GM19438 (cell line): ENCODE data around the gene NOL9.
A peak's percentile ranks its signal among the peaks of the same experiment; 100 is the strongest.
"Not testable (repeated sequence)": the region's sequence is repeated elsewhere in the genome, so short reads cannot be mapped to it uniquely, and the experiment has no call there.

Source experiments
- ATAC-seq: cut with Tn5 transposase; IDR thresholded peaks from one replicate; pipeline ENCODE4 v1.9.1; 2021; ENCODE audit warnings: low read depth; ENCODE audit not compliant: unreplicated experiment

Gene NOL9

DNA sequence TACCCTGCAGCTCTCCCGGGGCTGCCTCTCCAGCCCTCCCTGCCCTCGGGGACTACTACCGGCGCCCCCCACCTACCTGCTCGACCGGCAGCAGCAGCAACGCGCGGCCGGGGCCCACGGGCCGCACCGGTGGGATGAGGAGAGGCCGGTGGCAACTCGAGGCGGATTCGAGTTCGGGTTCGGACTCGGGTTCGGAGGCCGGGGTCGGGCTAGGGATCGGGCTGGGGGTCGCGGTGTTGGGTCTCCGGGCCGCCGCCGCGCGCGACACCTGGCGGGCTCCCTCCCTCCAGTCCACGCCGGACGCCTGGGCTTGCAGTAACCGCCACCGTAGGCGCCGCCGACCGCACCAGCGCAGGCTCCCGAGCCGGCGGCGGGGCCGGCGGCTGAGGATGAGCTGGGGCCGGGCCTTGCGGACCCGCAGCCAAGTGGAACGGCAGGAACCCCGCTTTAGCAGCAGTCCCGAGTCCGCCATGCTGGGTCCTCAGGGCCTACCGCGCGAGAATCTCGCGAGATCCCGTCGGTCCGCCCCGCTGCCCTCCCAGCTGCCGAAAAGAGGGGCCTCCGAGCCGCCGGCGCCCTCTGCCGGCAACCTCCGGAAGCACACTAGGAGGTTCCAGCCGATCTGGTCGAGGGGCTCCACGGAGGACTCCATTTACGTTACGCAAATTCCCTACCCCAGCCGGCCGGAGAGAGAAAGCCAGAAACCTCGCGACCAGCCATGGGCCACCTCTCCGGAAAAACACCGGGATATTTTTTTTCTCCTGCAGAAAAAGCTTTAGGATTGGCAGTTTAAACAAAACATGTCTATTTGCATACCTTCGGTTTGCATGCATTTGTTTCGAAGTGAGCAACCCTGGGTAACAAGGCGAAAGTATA lies at the start of gene NOL9:
NOL9 (minus strand) TSS at position 483 of the 876 bp plus-strand sequence; CDS start at position 472, 11 bp downstream.
- peak; percentile 92 for ATAC-seq

- peak; percentile 27 for ATAC-seq
Observed at GRCh38 chr1:6603238-6603914, 49.1 kb upstream of the NOL9 start.

- ATAC-seq: peak; percentile 51
Observed at GRCh38 chr1:6602669-6603237, 48.4 kb upstream of the NOL9 start, which contains the start of gene KLHL21. TSS of gene KLHL21 (minus strand) at chr1:6602869. CDS start at chr1:6602817, 52 bp downstream.

- ATAC-seq: peak; percentile 30
Observed at GRCh38 chr1:6601923-6602668, 47.8 kb upstream of the NOL9 start.

GRCh38 chr1:6601049-6601922 lies 47.0 kb upstream of the NOL9 start:
- peak; percentile 30 for ATAC-seq

GRCh38 chr1:6600410-6601048 lies 46.2 kb upstream of the NOL9 start:
- ATAC-seq: no peak

DNA sequence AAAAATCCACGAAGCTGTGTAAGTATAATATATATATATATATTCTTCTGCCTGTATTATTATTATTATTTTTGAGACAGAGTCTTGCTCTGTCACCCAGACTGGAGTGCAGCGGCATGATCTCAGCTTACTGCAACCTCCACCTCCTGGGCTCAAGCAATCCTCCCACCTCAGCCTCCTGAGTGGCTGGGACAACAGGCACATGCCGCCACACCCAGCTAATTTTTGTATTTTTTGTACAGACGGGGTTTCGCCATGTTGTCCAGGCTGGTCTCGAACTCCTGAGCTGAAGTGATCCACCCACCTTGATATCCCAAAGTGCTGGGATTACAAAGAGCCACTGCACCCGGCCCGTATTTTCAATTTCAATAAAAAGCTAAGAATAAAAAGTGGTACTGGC lies 45.7 kb upstream of the NOL9 start:
- ATAC-seq: not testable (repeated sequence)

DNA sequence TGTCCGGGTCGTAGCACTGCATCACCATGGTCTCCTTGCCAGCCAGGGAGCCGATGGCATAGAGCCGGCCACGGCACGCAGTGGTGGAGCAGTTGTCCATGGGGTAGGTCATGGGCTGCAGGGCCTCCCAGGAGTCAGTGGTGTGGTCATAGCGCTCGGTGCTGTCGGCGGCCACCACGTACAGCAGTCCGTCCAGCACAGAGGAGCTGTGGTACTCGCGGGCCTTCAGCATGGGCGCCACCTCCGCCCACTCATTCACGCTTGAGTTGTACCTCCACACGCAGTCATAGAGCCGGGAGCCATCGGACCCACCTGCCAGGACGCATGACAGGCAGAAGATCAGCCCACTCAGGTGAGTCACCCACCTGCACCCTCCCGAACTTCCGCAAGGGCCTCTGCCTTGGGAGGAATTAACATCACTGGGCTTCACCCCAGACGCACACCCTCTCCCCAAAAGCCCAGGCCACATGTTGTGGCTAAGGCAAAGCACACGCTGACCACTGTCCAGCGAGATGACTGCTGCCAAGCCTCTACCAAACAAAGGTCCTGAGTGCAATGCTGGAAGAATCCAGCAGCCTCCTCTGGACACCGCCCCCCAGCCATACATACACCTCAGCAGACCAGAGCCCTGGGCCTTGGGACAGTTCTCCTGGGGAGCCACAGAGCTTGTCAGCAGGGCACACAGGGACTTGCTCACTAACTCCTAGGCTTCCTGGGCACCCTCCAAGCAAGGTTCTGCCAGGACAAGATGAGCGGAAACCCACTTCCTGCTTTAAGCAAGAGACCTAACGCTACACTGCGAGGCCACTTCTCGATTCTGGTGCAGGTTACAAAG lies 45.0 kb upstream of the NOL9 start:
- no peak for ATAC-seq

- no peak for ATAC-seq
Observed at GRCh38 chr1:6597777-6598131, 43.4 kb upstream of the NOL9 start.

GRCh38 chr1:6596886-6597776 lies 42.8 kb upstream of the NOL9 start:
- no peak for ATAC-seq

DNA sequence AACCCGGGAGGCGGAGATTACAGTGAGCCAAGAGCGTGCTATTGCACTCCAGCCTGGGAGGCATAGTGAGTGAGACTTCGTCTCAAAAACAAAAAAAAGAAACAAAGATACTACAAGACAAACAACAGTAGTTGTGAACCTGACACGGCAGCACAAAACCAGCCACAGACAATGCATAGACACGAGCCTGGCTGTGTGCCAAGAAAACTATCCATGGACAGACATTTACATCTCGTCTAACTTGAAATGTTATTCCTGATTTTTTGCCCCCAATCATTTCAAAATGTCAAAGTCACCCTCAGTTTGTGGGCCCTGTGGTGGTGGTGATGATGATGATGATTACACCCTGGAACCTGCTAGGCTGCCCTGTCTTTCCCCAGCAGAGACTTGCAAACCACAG lies 42.0 kb upstream of the NOL9 start:
- no peak for ATAC-seq

DNA sequence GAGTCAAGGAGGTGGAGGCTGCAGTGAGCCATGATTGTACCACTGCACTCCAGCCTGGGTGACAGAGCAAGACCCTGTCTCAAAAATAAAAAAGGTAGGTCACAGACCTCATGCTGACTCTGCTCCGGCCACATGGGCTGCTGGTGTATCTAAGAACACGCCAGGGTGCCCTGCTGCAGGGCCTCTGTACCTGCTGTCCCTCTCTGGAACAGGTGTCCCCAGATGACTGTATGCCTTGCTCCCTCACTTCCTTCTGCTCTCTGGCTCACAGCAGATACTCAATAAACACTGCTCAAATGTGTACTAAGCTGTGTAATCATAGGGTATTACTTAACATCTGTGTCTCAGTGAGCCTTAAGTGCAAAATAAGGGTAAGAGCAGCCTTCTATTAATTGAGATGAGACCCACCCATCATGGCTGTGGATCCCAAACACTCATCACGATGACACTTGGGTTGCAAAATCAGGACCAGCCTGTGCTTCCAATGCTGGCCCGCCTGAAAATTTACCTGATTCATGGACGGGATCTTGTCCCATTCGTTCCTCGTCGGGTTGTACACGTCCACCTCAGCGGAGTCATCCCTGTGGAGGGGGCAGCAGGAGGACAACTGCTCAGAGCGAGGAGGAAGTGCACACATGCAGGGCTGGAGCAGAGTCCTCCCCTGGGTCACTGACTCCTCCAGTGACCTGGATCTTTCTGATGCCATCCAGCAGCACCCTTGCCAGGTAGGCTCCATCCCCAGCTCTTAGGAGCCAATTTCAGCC lies 40.8 kb upstream of the NOL9 start:
- ATAC-seq: no peak

DNA sequence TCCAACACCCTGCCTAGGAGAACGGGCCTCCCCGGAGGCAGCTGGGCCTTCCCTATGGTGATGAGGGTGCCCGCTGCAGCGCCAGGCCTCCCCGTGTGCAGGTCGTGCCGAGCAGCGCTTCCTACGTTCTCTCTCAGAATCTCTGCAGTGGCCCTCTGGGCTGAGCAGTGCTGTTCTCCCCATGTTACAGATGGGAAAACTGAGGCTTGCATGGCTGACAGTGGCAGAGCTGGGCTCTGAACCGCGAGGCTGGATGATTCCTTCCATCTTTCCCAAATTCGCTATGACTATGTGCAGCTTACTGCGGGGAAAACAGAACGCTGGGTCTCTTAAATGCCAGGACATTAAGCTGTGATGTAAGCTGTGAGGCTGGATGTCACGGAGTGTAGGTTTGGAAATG lies 39.5 kb upstream of the NOL9 start:
- ATAC-seq: no peak

DNA sequence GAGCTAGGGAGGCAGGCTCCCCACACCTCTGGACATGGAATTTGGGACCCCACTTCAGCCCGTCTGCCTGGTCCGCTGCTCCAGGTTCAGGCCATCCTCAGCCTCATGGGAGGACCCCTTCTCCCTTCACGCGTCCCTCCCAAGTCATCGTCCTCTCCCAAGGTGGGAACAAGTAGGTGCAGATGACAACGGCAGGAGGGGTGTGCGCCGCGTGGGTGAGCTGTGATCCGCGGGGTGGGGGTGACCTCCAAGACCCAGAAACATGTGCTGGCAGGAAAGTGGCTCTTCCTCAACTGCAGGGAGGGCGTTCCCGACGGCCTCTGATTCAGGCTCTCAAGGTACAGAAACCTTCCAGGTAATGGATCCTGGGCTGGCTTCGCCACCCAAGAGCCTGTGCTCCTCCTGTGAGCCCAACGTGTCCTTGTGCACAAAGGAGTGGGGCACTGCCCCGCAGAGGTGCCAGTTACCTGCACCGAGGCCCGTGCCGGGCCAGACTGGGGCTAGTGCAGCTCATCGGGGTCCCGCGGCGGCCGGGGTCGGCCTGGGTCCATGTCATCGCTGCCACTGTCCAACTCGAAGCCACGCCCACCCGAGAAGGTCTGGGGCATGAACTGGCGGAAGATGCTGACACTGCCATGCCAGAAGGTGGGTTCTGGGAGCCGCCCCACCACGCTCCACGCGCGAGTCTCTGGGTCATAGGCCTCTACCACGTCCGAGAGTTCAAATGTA lies 38.7 kb upstream of the NOL9 start:
- ATAC-seq: no peak

DNA sequence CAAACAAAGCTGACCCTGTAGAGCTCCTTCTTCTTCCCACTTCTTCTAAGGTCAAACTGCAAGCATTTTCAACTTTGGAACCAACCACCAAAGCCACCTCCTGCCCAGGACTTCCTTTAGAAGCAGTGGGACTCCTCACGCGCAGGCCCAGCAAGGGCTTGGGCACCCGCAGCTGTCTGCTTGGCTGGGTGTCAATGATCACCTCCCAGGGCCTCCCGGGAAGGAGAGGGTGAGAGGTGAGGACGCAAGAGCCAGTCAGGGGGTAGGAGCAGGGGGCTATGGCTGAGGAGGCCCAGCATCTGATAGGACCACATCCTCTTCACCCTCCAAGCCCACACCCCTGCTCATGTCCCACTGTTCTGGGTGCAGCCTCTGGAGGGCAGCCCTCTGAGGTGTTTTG lies 38.1 kb upstream of the NOL9 start:
- ATAC-seq: no peak

DNA sequence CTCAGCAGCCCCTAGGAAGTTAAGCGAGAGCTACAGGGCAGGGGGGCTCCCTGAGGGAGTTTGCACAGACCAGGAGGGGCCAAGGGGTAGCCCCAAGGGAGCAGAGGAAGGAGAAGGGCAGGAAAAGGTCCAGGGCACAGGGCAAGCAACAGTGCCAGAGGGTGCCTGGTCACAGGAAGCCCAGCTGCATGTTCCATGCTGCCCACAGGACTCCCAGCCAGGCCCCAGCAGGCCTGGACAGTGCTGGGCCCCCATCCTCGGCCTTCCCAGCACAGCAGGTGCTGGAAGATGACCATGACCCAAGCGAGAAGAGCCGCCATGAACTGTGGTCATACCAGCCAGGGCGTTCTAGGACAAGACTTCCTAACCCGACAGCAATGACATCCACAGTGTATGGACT lies 37.3 kb upstream of the NOL9 start:
- ATAC-seq: no peak
